Panc1 (cell line): Measurements from ENCODE around the gene RARS2. TPM values are rescaled to one million over a fixed set of nuclear protein-coding genes. Genes with fewer than 3 reads are reported as not detected.

Experiments used
- total RNA-seq: library from RNA; stranded (reverse); gene quantifications from one replicate; pipeline ENCODE4 v1.2.1, GENCODE V29; 2021; ENCODE audit not compliant: unreplicated experiment

Gene RARS2
- total RNA-seq, 1 experiment from 2014 or later = 38.3 TPM

Other genes starting within 250 kb of the RARS2 start
- 1.3 TPM for gene C6orf163, start 245.2 kb downstream of the RARS2 start, total RNA-seq
- 2.4 TPM for gene CFAP206, start 182.0 kb downstream of the RARS2 start, total RNA-seq
- gene SLC35A1, start 117.0 kb downstream of the RARS2 start, total RNA-seq = 14.9 TPM
- 36.9 TPM for gene ORC3, start 148 bp upstream of the RARS2 start, total RNA-seq
- 47.6 TPM for gene AKIRIN2, start 112.2 kb upstream of the RARS2 start, total RNA-seq